ENCODE measurements around the gene SPOCK1. TPM values are rescaled to one million over a fixed set of nuclear protein-coding genes. Genes with fewer than 3 reads are reported as not detected.
"Not testable (repeated sequence)": the region's sequence is repeated elsewhere in the genome, so short reads cannot be mapped to it uniquely, and the experiment has no call there.

SPOCK1 gene
- total and polyA plus RNA-seq, 2 of the 4 experiments (the other 2 are of a cell fraction): 5.0 to 20.3 TPM

- H3K9ac ChIP-seq (ENCODE audit: low read depth, low read length); H3K14ac ChIP-seq (replicated peaks; ENCODE audit: low read depth, low read length); H2AFZ ChIP-seq (replicated peaks; ENCODE audit: low read length, poor library complexity); H3K4ac ChIP-seq (ENCODE audit: low read depth, low read length); H3K56ac ChIP-seq (ENCODE audit: extremely low read depth, insufficient read depth, low read length); H3K4me2 ChIP-seq (ENCODE audit: low read depth, low read length); H2AK9ac ChIP-seq (replicated peaks; ENCODE audit: low read depth, low read length, poor library complexity); H4K8ac ChIP-seq (ENCODE audit: low read depth in 2 of 2, low read length in 2 of 2); H3K18ac ChIP-seq (ENCODE audit: low read depth, low read length); dilution Hi-C loops (cut with HindIII; ENCODE audit: low sequenced_read_pairs, unreplicated experiment); H3K4me3 ChIP-seq (ENCODE audit: insufficient read depth, low read depth, low read length); H3K27me3 ChIP-seq (ENCODE audit: control insufficient read depth, insufficient read depth, low read length); in situ Hi-C loops (cut with MboI; ENCODE audit: low sequenced_read_pairs); DNase-seq; H3K27ac ChIP-seq (ENCODE audit: insufficient read depth, low read length); H3K4me1 ChIP-seq (ENCODE audit: control insufficient read depth, insufficient read depth, low read length); intact Hi-C loops (cut with micrococcal nuclease); H3K79me1 ChIP-seq (ENCODE audit: low read depth in 1 of 2, low read length in 2 of 2); H4K5ac ChIP-seq (ENCODE audit: low read depth, low read length); CTCF ChIA-PET; H3K9me3 ChIP-seq (ENCODE audit: control insufficient read depth, insufficient read depth, low read length); H2AK5ac ChIP-seq (ENCODE audit: low read depth, low read length); H2BK5ac ChIP-seq (ENCODE audit: low read depth, low read length, poor library complexity, severe bottlenecking); H2BK120ac ChIP-seq (ENCODE audit: low read depth, low read length); H4K91ac ChIP-seq (ENCODE audit: insufficient read depth, low read depth, low read length); ATAC-seq (ENCODE audit: low read depth); H4K20me1 ChIP-seq (ENCODE audit: insufficient read depth, low read length); POLR2A ChIA-PET (ENCODE audit: unreplicated experiment); H2BK20ac ChIP-seq (ENCODE audit: low read depth, low read length); H2BK15ac ChIP-seq (ENCODE audit: low read depth, low read length); H3K36me3 ChIP-seq (ENCODE audit: control insufficient read depth, insufficient read depth, low read length); H3K9me1 ChIP-seq (ENCODE audit: insufficient read depth, low read length); H3K23ac ChIP-seq (ENCODE audit: low read depth, low read length); BruUV-seq (replicated peaks): not testable (repeated sequence)
- no CpG with 5 or more reads among the region's 2 CpGs for WGBS, 2 experiments (ENCODE audit: extremely low coverage in 2 of 2, insufficient read length in 1 of 2)
These were observed 36.3 kb upstream of the SPOCK1 start for GRCh38 chr5:137535449-137535848.

Measured in IMR-90 (cell line).